ENCODE data around the gene PDE4B.

DNA sequence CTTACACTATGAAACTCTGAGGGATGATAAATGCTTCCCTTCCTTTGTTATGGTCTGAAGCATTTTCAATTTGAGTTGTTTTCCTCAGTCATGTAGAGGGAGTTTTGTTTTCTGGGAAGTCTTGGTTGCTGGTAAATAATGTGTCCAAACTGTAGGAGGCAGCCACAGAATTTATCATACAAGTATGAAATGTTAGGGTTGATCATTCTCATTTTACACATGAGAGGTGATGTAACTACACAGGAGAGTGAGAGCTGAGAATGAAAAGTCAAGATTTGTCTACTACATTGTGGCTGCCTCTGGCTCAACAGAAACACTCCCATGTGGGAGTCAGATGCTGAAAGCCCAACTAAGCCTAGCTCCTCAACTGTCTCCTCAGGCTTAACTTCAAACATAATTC lies 558.8 kb downstream of the PDE4B start:
- TF ChIP-seq, protein P1, sequence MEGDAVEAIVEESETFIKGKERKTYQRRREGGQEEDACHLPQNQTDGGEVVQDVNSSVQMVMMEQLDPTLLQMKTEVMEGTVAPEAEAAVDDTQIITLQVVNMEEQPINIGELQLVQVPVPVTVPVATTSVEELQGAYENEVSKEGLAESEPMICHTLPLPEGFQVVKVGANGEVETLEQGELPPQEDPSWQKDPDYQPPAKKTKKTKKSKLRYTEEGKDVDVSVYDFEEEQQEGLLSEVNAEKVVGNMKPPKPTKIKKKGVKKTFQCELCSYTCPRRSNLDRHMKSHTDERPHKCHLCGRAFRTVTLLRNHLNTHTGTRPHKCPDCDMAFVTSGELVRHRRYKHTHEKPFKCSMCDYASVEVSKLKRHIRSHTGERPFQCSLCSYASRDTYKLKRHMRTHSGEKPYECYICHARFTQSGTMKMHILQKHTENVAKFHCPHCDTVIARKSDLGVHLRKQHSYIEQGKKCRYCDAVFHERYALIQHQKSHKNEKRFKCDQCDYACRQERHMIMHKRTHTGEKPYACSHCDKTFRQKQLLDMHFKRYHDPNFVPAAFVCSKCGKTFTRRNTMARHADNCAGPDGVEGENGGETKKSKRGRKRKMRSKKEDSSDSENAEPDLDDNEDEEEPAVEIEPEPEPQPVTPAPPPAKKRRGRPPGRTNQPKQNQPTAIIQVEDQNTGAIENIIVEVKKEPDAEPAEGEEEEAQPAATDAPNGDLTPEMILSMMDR (IDR thresholded peaks at IDR 0.05): no peak
- no peak for TF ChIP-seq POLR2A (IDR thresholded peaks at IDR 0.05)
